ENCODE results near the gene GSTP1.
"Not testable (repeated sequence)": the region's sequence is repeated elsewhere in the genome, so short reads cannot be mapped to it uniquely, and the experiment has no call there.

The GSTP1 gene

DNA sequence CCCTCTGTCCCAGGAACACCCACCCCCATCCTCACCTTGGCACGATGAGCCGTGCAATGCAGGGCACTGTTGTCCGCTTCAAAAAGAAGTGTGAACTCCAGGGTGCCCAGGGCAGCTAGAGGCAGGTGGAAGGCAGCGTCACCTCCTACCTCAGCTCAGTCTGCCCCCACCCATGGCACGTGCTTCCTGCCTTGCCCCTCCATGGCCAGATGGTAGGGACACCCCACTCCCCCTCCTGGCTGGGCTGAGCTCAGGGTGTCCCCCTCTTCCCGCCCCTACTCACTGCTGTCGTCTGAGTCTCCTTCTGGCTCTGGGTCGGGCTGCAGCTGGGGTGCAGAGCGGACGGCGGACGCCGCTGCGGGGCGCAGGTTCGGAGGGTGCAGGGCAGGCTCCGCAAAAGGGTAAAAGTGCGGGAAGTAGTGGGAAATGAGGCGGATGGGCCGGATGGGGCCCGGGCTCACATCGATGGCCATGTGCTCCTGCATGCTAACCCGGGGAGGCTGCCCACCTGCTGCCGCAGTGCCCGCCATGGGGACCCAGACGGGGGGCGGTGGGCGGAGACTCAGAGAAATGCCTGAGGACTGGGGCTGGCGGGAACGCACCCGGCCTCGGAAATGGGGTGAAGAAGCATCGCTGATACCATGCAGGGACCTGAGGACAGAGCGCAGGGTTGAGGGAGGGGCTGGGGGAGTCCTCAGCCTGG lies 32.3 kb downstream of the GSTP1 start:
- no peak for DNase-seq (ENCODE audit: low spot score)

DNA sequence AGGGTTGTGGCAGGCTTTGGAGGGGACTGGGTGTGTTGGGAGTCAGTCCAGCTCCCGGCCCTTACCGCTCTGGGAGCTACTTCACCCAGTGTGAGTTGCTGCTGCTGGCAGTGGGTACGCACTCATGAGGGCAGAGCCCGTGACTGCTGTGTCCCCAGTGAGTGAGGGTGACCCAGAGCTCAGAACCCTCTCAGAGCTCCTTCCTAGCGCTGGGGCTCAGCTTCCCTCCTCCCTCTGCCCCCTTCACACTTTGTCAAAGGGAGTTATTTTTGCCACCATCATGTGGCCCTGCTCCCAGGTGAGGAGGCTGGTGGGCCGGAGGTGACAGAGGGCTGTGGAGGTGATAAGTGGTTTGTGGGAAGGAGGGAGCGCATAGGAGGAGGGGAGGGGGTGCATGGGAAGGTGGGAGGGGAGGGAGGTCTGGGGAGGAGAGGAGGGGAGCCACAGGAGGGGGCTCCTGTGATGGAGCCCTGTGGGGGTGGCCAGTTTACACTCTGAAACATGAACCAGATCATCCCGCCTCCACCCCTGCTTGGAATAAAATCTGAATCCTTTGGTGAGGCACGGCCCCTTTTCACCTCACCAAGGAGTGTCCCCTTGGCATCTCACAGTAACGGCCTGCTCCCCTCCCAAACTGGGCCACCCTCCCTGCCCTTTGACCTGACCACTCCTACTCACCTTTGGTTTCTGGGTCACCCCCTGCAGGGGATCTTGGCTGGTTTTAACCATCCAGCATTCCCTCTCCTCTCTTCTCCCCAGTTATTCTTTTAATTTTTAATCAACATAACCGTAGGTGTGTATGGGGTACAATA lies 33.0 kb downstream of the GSTP1 start:
- no peak for DNase-seq (ENCODE audit: low spot score)

DNA sequence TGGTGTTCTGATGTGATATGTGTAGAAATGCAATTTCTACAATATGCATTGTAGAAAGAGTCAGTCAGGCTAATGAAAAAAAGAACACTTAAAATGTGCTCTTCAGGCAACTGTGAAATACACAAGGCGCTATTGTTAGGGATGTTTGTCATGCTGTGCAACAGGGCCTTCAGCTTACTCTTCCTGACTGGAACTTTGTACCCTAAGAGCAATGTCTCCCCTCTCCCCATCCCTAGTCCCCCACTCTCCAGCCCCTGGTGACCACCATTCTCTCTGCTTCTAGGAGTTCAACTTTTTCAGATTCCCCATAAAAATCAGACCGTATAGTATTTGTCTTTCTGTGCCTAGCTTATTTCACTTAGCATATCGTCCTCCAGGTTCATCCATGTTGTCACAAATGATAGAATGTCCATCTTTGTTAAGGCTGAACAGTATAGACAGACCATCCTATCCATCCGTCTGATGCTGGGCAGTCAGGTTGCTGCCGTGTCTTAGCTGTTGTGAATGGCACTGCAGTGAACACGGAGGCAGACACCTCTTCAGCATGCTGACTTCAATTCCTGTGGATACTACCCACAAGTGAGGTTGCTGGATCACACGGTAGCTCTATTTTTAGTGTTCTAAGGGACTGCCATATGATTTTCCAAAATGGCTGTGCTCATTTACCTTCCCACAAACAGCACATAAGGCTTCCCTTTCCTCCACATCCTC lies 33.8 kb downstream of the GSTP1 start:
- DNase-seq (ENCODE audit: low spot score) = no peak

DNA sequence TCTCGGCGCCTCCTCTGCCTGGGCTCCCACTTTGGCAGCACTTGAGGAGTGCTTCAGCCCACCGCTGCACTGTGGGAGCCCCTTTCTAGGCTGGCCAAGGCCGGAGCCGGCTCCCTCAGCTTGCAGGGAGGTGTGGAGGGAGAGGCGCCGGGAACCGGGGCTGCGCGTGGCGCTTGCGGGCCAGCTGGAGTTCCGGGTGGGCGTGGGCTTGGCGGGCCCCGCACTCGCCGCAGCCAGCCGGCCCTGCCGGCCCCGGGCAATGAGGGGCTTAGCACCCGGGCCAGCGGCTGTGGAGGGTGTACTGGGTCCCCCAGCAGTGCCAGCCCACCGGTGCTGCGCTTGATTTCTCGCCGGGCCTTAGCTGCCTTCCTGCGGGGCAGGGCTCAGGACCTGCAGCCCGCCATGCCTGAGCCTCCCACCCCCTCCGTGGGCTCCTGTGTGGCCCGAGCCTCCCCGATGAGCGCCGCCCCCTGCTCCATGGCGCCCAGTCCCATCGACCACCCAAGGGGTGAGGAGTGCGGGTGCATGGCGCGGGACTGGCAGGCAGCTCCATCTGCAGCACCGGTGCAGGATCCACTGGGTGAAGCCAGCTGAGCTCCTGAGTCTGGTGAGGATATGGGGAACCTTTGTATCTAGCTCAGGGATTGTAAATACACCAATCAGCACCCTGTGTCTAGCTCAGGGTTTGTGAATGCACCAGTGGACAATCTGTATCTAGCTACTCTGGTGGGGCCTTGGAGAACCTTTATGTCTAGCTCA lies 35.5 kb downstream of the GSTP1 start:
- not testable (repeated sequence) for DNase-seq (ENCODE audit: low spot score)

DNA sequence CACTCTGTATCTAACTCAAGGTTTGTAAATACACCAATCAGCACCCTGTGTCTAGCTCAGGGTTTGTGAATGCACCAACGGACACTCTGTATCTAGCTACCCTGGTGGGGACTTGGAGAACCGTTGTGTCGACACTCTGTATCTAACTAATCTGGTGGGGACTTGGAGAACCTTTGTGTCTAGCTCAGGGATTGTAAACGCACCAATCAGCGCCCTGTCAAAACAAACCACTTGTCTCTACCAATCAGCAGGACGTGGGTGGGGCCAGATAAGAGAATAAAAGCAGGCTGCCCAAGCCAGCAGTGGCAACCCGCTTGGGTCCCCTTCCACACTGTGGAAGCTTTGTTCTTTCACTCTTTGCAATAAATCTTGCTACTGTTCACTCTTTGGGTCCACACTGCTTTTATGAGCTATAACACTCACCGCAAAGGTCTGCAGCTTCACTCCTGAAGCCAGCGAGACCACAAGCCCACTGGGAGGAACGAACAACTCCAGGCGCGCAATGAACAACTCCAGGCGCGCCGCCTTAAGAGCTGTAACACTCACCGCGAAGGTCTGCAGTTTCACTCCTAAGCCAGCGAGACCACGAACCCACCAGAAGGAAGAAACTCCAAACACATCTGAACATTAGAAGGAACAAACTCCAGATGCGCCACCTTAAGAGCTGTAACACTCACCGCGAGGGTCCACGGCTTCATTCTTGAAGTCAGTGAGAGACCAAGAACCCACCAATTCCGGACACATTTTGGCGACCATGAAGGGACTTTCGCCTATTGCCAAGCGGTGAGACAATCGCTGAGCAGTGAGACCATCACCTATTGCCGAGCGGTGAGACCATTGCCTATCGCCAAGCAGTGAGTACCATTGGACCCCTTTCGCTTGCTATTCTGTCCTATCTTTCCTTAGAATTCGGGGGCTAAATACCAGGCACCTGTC lies 36.3 kb downstream of the GSTP1 start:
- DNase-seq (ENCODE audit: low spot score) = not testable (repeated sequence)

DNA sequence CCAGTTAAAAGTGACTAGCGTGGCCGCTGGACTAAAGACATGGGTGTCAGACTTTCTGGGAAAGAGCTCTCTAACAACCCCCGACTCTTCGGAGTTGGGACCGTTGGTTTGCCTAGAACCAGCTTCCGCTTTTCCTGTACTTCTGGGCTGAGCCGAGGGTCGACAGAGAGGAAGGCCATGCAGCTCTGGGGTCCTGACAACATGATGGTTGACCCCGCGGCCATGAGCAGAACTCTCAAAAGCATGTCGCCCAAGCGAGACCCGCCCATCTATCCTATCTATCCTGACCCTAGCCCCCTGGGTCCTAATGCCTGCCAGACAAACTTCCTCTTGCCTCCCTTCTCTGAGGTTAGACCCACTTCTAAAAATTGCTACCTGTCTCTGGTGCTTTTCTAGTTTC lies 37.0 kb downstream of the GSTP1 start:
- DNase-seq (ENCODE audit: low spot score) = not testable (repeated sequence)

DNA sequence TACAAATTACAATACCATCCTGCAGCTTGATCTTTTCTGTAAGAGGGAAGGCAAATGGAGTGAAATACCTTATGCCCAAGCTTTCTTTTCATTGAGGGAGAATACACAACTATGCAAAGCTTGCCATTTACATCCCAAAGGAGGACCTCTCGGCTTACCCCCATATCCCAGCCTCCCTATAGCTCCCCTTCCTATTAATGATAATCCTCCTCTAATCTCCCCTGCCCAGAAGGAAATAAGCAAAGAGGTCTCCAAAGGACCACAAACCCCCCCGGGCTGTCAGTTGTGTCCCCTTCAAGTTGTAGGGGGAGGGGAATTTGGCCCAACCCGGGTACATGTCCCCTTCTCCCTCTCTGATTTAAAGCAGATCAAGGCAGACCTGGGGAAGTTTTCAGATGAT lies 38.3 kb downstream of the GSTP1 start:
- DNase-seq (ENCODE audit: low spot score) = not testable (repeated sequence)

DNA sequence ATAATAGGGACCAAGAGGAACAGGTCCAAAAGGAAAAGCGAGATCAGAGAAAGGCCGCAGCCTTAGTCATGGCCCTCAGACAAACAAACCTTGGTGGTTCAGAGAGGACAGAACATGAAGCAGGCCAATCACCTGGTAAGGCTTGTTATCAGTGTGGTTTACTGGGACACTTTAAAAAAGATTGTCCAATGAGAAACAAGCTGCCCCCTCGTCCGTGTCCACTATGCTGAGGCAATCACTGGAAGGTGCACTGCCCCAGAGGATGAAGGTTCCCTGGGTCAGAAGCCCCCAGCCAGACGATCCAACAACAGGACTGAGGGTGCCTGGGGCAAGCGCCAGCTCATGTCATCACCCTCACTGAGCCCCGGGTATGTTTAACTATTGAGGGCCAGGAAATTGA lies 39.3 kb downstream of the GSTP1 start:
- not testable (repeated sequence) for DNase-seq (ENCODE audit: low spot score)

DNA sequence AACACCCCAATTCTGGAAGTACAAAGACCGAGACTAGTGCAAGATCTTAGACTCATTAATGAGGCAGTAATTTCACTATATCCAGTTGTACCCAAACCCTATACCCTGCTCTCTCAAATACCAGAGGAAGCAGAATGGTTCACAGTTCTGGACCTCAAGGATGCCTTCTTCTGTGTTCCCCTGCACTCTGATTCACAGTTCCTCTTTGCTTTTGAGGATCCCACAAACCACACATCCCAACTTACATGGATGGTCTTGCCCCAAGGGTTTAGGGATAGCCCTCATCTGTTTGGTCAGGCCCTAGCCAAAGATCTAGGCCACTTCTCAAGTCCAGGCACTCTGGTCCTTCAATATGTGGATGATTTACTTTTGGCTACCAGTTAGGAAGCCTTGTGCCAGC lies 40.2 kb downstream of the GSTP1 start:
- DNase-seq (ENCODE audit: low spot score) = not testable (repeated sequence)

DNA sequence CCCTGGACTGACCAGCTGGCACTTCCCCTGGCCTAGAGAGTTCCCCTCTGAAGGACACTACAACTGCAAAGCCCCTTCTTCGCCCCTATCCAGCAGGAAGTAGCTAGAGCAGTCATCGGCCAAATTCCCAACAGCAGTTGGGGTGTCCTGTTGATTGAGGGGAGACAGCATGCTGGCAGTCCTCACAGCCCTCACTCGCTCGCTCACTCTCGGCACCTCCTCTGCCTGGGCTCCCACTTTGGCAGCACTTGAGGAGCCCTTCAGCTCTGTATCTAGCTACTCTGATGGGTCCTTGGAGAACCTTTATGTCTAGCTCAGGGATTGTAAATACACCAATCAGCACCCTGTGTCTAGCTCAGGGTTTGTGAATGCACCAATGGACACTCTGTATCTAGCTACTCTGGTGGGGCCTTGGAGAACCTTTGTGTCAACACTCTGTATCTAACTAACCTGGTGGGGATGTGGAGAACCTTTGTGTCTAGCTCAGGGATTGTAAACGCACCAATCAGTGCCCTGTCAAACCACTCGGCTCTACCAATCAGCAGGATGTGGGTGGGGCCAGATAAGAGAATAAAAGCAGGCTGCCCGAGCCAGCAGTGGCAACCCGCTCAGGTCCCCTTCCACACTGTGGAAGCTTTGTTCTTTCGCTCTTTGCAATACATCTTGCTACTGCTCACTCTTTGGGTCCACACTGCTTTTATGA lies 42.7 kb downstream of the GSTP1 start:
- not testable (repeated sequence) for DNase-seq (ENCODE audit: low spot score)

DNA sequence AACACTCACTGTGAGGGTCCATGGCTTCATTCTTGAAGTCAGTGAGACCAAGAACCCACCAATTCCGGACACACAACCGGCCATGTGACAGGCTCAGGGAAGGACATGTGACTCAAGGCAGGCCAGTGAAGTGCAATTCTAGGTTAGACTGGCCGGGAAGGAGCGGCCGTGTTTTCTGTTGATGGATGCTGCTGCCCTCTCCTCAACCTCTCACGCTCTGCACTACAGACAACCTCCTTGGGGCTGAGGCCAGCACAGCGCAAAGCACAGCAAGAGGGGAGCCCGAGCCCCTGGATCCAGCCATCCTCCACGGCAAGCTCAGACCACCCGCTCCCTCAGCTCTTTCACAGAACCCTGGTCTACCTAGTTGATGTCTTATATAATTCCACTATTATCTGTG lies 43.4 kb downstream of the GSTP1 start:
- DNase-seq (ENCODE audit: low spot score) = no peak

DNA sequence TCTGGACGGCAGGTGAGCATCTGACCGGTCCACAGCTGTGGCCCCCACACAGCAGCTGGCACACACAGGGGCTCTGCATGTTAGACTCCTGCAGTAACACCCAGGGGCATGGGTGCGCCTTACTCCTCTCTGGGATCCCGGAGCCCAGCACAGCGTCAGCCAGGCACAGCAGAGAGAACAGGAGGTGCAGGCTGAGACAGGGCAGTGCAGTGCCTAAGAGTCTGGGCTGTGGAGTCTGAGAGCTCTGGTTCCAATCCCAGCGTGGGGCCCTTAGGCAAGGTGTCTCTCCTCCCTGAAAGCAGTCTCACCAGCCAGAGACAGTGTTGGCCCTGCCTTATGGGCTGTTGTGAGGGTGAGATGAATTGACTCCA lies 43.8 kb downstream of the GSTP1 start:
- no peak for DNase-seq (ENCODE audit: low spot score)

DNA sequence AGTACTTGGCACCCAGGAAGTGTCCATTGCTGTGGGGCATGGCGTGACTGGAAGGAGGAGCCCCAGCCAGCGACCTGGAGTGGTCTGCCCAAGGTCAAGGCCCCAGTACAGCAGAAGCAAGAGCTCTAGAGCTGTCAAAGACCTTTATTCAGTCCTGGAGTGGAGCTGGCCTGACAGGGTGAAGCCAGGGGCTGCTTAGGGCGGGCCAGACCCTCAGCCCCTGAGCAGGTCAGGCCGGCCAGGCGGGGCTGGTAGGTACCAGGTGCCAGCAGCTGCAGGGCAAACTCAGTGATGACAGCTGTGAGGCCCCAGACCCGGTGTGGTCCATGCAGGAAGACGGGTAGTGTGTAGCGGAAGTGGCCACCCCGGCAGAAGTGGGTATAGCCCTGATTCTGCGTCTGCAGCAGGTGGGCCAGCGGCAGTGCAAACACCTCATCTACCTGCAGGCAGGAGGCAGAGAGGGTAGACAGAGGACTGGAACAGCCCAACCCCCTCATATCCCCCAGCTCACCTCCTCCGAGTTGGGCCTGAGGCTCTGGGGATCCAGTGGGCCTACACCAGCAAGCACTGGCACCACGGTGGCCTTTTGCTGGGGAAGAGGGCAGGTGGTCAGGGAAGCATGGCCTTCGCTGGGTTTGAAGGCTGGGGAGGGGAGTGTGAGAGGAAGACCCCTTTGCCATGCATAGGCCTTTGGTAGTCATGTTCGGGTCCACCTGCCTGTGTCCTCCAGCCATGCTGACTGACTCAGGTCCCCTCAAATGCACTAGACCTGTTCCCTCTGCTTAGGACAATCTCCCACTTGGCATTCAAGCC lies 44.4 kb downstream of the GSTP1 start:
- no peak for DNase-seq (ENCODE audit: low spot score)

DNA sequence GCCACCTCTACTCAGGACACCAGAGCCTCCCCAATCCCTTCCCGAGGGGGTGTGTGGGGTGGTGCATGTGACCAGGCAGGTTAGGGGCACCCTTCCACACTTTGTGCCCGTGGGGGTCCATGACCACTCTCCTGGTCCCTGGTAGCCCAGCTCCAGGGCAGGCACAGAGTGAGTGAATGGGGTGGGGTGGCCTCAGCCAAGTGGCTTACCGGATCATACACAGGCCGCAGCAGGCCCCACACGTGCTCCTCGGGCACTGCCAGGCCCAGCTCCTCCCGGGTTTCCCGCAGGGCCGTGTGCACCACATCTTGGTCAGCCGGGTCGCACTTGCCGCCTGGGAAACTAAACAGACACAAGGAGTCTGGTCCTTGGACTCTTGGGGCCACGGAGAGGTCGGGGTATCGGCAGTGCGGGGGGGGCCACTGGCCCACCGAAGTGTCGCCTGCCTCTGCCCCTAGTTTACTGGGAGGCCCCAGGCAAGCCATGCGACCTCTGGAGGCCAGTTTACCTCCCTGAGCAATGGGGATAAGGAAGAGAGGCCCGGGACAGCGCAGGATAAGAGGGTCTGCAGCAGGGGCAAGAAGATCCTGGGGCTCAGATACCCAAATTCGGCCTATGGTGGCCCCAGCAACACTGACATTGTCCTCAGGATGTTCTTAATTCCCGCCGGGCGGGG lies 45.2 kb downstream of the GSTP1 start:
- DNase-seq (ENCODE audit: low spot score) = no peak

DNA sequence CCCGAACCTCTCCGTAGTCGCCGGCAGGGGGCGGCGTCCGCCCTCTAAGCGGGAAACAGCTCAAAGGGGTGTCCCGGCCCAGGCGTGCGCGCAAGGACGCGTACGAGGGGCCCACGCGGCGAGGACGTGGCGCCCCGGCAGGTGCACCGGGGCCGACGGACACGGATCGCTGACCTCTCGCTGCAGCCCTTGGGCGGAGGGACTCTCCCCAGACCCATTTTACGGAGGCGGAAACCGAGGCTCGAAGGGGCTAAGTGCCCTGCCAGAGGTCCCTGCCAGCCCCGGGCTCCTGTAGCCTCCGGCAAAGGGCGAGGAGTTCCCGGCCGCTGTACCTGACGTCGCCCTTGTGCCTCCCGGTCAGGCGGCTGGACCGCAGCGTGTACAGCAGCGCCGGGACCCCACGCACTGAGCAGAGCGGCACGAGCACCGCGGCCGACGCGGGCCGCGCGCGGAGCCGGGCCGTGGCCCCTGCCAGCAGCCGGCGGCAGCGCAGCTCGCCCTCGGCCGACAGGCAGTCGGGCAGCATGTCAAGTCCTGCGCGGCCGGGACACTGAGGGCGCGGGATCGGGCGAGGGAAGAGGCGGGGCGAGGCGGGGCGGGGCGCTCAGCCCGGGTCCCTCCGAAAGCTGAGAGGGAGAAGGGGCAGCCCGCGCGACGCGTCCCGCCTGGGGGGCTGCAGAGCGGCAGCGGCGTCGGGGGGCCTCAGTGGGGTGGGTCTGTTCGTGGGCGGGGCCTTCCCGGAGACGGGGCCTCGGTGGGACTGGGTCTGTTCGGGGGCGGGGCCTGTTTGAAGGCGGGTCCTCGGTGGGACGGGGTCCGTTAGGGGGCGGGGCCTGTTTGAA lies 46.0 kb downstream of the GSTP1 start, which contains the start of gene NUDT8:
Gene NUDT8, minus strand, starts transcription at position 552 of the 842 bp plus-strand sequence. Its CDS starts 26 bp downstream, at position 526.
- peak; percentile 80 for DNase-seq (ENCODE audit: low spot score)

DNA sequence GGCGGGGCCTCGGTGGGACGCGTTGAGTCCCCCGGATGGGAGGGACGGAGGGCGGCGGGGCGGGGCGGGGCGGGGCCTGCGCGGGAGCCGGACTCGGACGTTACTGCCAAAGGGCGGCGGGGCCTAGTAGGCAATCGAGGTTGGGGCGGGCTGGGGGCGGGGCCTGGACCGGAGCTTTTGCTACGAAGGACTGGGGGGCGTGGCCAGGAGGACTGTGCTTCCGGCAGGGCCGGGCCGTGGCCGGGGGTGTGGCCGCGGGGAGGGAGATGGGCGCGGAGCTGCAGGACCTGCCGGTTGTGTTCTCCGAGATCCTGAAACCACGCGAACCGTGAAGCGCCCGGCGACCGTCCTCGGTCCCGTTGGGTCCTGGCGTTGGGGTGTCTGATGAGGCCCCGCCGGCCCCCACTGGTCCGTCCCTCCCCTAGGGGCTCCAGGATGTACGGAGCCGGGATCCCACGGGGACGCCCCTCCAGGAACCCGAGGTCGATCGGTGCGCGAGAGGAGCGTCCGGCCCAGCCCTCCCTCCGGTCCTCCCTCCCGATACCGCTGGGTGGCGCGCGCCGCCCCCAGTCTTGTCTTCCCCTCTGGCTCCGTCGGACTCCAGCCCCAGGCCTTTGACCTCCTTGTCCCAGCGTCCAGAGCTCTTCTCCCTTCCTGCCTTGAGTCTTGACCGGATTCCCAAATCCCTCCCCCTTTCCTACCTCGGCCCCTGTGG lies 46.8 kb downstream of the GSTP1 start:
- DNase-seq (ENCODE audit: low spot score) = peak; percentile 98

DNA sequence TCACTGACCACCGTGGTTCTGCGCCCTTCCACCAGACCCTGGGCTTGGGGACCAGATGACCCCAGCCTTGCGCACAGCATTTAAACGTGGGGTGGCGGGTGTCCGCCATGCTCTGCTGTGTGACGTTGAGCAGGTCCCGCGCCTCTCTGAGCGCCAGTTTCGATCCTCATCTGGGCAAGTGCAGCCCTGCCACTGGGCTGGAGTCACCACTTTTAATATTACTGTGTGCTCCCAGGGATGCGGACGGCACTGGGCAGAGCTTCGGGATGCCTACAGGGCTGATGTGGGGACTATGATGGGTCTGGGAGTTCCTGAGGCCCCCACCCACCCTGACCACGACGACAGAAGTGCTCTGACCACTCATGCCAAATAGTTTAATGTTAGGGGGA lies 47.3 kb downstream of the GSTP1 start:
- no peak for DNase-seq (ENCODE audit: low spot score)
